Dedifferentiated amniotic fluid mesenchymal stem cell (primary cell): Measurements from ENCODE around the gene ACAD8.
"Not testable (repeated sequence)": the region's sequence is repeated elsewhere in the genome, so short reads cannot be mapped to it uniquely, and the experiment has no call there.

ENCODE experiments used
- DNase-seq: peaks from one replicate; pipeline ENCODE4 v3.0.0-alpha.2; 2016; ENCODE audit errors: extremely low spot score

ACAD8 gene

GRCh38 chr11:134238956-134239355 lies 14.4 kb upstream of the ACAD8 start:
- DNase-seq, result no peak

- no peak for DNase-seq
These were observed 12.8 kb upstream of the ACAD8 start for GRCh38 chr11:134240592-134240991.

GRCh38 chr11:134242376-134242775 lies 11.0 kb upstream of the ACAD8 start:
- DNase-seq, result no peak

- no peak for DNase-seq
These were observed 9.5 kb upstream of the ACAD8 start for GRCh38 chr11:134243913-134244312.

- DNase-seq, result no peak
These were observed 8.8 kb upstream of the ACAD8 start for GRCh38 chr11:134244593-134244992.

GRCh38 chr11:134245434-134245833 lies 7.9 kb upstream of the ACAD8 start:
- no peak for DNase-seq

GRCh38 chr11:134246100-134246499 lies 7.3 kb upstream of the ACAD8 start:
- DNase-seq, result no peak

GRCh38 chr11:134246678-134247077 lies 6.7 kb upstream of the ACAD8 start:
- DNase-seq, result no peak

GRCh38 chr11:134248910-134249480 lies 4.4 kb upstream of the ACAD8 start:
- no peak for DNase-seq

GRCh38 chr11:134250246-134250645 lies 3.1 kb upstream of the ACAD8 start:
- no peak for DNase-seq

GRCh38 chr11:134250675-134251074 lies 2.7 kb upstream of the ACAD8 start:
- no peak for DNase-seq

- DNase-seq, result peak; percentile 52
These were observed 801 bp upstream of the ACAD8 start for GRCh38 chr11:134252346-134253187.

- no peak for DNase-seq
These were observed 1.2 kb downstream of the ACAD8 start for GRCh38 chr11:134254433-134255183.

- DNase-seq, result not testable (repeated sequence)
These were observed 1.8 kb downstream of the ACAD8 start for GRCh38 chr11:134255184-134255561.

GRCh38 chr11:134257101-134257500 lies 3.7 kb downstream of the ACAD8 start:
- DNase-seq, result no peak

GRCh38 chr11:134258577-134258976 lies 5.2 kb downstream of the ACAD8 start:
- no peak for DNase-seq

- no peak for DNase-seq
These were observed 7.1 kb downstream of the ACAD8 start for GRCh38 chr11:134260503-134260902.

- no peak for DNase-seq
These were observed 7.6 kb downstream of the ACAD8 start for GRCh38 chr11:134260983-134261382.

GRCh38 chr11:134261626-134262488 lies 8.5 kb downstream of the ACAD8 start:
- DNase-seq, result no peak

GRCh38 chr11:134264966-134265764 lies 11.8 kb downstream of the ACAD8 start:
- no peak for DNase-seq

- no peak for DNase-seq
These were observed 13.1 kb downstream of the ACAD8 start for GRCh38 chr11:134266440-134266839.
